Transverse colon (tissue), 4 donors: ENCODE data around the gene S100A2. TPM values are rescaled to one million over a fixed set of nuclear protein-coding genes. Genes with fewer than 3 reads are reported as not detected.

Experiments used
- DNase-seq: peaks from one replicate; pipeline ENCODE4 v3.0.0-alpha.2; 2019
- H3K27ac ChIP-seq, 4 donors: fragments of 200-600 bp; sonication (generic); 2 replicates each; pipeline ENCODE4 v1.5.1; 2016 to 2018; ENCODE audit warnings: inconsistent platforms in 4 of 4
- H3K27me3 ChIP-seq: fragments of 200-600 bp; sonication (generic); 2 replicates; pipeline ENCODE4 v1.5.1; 2017; ENCODE audit warnings: inconsistent platforms
- H3K36me3 ChIP-seq, 4 donors: fragments of 200-600 bp; sonication (generic); 2 replicates each; pipeline ENCODE4 v1.5.1; 2017 to 2019; ENCODE audit warnings: inconsistent platforms in 4 of 4
- H3K4me1 ChIP-seq, 4 donors: fragments of 200-600 bp; sonication (generic); 2 replicates each; pipeline ENCODE4 v1.5.1; 2017 to 2020; ENCODE audit warnings: inconsistent platforms in 4 of 4
- H3K4me3 ChIP-seq, 4 donors: fragments of 200-600 bp; sonication (generic); 1 replicate in 1 of 4; 2 replicates in 3 of 4; pipeline versions ENCODE4 v1.5.1 to v1.6.1; 2017 to 2019; ENCODE audit warnings: inconsistent platforms in 4 of 4
- H3K9me3 ChIP-seq, 2 donors: fragments of 200-600 bp; sonication (generic); 2 replicates each; pipeline ENCODE4 v1.5.1; 2017 to 2019; ENCODE audit warnings: inconsistent platforms in 2 of 2
- CTCF ChIP-seq, 5 experiments: fragments of 200-600 bp in 3 of 5; fragments of 450-650 bp in 2 of 5; sonication (generic) in 3 of 5; IDR thresholded peaks; 1 replicate in 2 of 5; 2 replicates in 3 of 5; pipeline ENCODE4 v1.5.1; 2016 to 2017; ENCODE audit warnings: antibody characterized with exemption in 5 of 5, inconsistent platforms in 3 of 5, mild to moderate bottlenecking in 2 of 5, moderate library complexity in 1 of 5
- EP300 ChIP-seq: sonication (generic); formaldehyde crosslinking; IDR thresholded peaks from one replicate; pipeline ENCODE4 v1.6.1; 2017; ENCODE audit warnings: antibody characterized with exemption, low read depth
- POLR2A ChIP-seq: fragments of 450-650 bp; IDR thresholded peaks from one replicate; pipeline ENCODE4 v1.6.1; 2016; ENCODE audit warnings: antibody characterized with exemption, mild to moderate bottlenecking, moderate library complexity
- POLR2AphosphoS5 ChIP-seq, 3 donors: sonication (generic); formaldehyde crosslinking; IDR thresholded peaks; one replicate each; pipeline ENCODE4 v1.6.1; 2016; ENCODE audit warnings: antibody characterized with exemption in 3 of 3
- WGBS, 2 donors: methylation state at CpG; one replicate each; pipeline ENCODE4 v1.1.5; 2018; ENCODE audit warnings: low coverage in 1 of 2; 5-methylcytosine and 5-hydroxymethylcytosine counted together
- in situ Hi-C, 4 donors: fragments of 200-750 bp; cut with MboI; loops; one replicate each; pipeline versions ENCODE4 v1.15.0 to v1.15.1; 2017; ENCODE audit warnings: low sequenced_read_pairs in 3 of 4, low pct_ligation_motif_present in 1 of 4, low pct_unique_long_range_greater_than_20kb in 1 of 4
- intact Hi-C: fragments of 100-400 bp; cut with DNase I; formaldehyde crosslinking; loops from one replicate; pipeline ENCODE4 v1.15.1; 2023; ENCODE audit warnings: low total_unique reads
- total RNA-seq, 4 donors: library from RNA; depleted of rRNA; stranded (reverse); fragments of >200 nt; gene quantifications; one replicate each; pipeline ENCODE4 v1.1.0, GENCODE V29; 2016

S100A2 gene
- total RNA-seq, 4 donors from 2014 or later, result 2.2 TPM; not detected in 3

- TF ChIP-seq CTCF (IDR thresholded peaks at IDR 0.05) (no peak), EP300 (no peak), POLR2A (no peak), POLR2AphosphoS5 (IDR thresholded peaks at IDR 0.05) (no peak)
- H3K4me3 ChIP-seq, result no peak overlapping the region
- WGBS, 2 donors, result 78 to 82% methylated on average over 1 to 3 of the region's 3 CpGs
- H3K27ac ChIP-seq, result peak overlapping the region; percentile 95 to 100 (median 99)
- no peaks in the 10 kb centered on the region for H3K9me3 ChIP-seq
- H3K27me3 ChIP-seq, result no peaks in the 10 kb centered on the region
- H3K4me1 ChIP-seq, result peaks cover 14 to 44% (median 41%) of the 10 kb centered on the region in 4 donors
- H3K36me3 ChIP-seq, result no peaks in the 10 kb centered on the region
- intact Hi-C loops (no loop called here), in situ Hi-C loops (loop anchor here in 1 of 4 donors (25.0 kb wide), 1 partner anchor 456 kb away; the partner anchor contains the start of genes JTB, RAB13 and RPS27)
- no peak for DNase-seq
Measured at GRCh38 chr1:153531638-153532037, 34.0 kb downstream of the S100A2 start.

- Histone ChIP-seq H3K36me3 (no peaks in the 10 kb centered on the region), H3K9me3 (no peaks in the 10 kb centered on the region), H3K4me1 (peaks cover 9 to 22% (median 10%) of the 10 kb centered on the region in 4 donors), H3K4me3 (no peak overlapping the region), H3K27ac (no peak overlapping the region), H3K27me3 (no peaks in the 10 kb centered on the region)
- WGBS, 2 donors, result 78 to 92% methylated on average over 4 to 5 of the region's 5 CpGs
- no peak for TF ChIP-seq EP300
- no peak for TF ChIP-seq CTCF (IDR thresholded peaks at IDR 0.05)
- TF ChIP-seq POLR2A, result no peak
- no peak for TF ChIP-seq POLR2AphosphoS5 (IDR thresholded peaks at IDR 0.05)
- intact Hi-C loops, result no loop called here
- in situ Hi-C loops, result loop anchor here in 1 of 4 donors (25.0 kb wide), 1 partner anchor 460 kb away; the partner anchor contains the start of genes JTB, RAB13 and RPS27
- no peak for DNase-seq
Measured at GRCh38 chr1:153527683-153528040, 38.0 kb downstream of the S100A2 start.

- Histone ChIP-seq H3K4me1 (peaks cover 4 to 17% (median 6%) of the 10 kb centered on the region in 4 donors), H3K9me3 (no peaks in the 10 kb centered on the region), H3K4me3 (no peak overlapping the region), H3K27ac (no peak overlapping the region), H3K27me3 (no peaks in the 10 kb centered on the region), H3K36me3 (no peaks in the 10 kb centered on the region)
- intact Hi-C loops (no loop called here), in situ Hi-C loops (loop anchor here in 1 of 4 donors (25.0 kb wide), 1 partner anchor 460 kb away; the partner anchor contains the start of genes JTB, RAB13 and RPS27)
- TF ChIP-seq POLR2A (no peak), CTCF (IDR thresholded peaks at IDR 0.05) (no peak), POLR2AphosphoS5 (IDR thresholded peaks at IDR 0.05) (no peak), EP300 (no peak)
- WGBS, 2 donors, result 80 to 85% methylated on average over 2 to 8 of the region's 8 CpGs
- no peak for DNase-seq
Measured at GRCh38 chr1:153527023-153527682, 38.5 kb downstream of the S100A2 start.

GRCh38 chr1:153526132-153526543 lies 39.5 kb downstream of the S100A2 start:
- in situ Hi-C loops, result loop anchor here in 1 of 4 donors (25.0 kb wide), 1 partner anchor 461 kb away; the partner anchor contains the start of genes JTB, RAB13 and RPS27
- DNase-seq, result no peak
- no peak overlapping the region for H3K27ac ChIP-seq
- no peak overlapping the region for H3K4me3 ChIP-seq
- peaks cover 0 to 7% (median 0%) of the 10 kb centered on the region in 4 donors for H3K4me1 ChIP-seq
- TF ChIP-seq POLR2A, result no peak
- no peak for TF ChIP-seq POLR2AphosphoS5 (IDR thresholded peaks at IDR 0.05)
- no peak for TF ChIP-seq CTCF (IDR thresholded peaks at IDR 0.05)
- TF ChIP-seq EP300, result no peak
- intact Hi-C loops, result no loop called here
- H3K27me3 ChIP-seq, result no peaks in the 10 kb centered on the region
- no peaks in the 10 kb centered on the region for H3K9me3 ChIP-seq
- H3K36me3 ChIP-seq, result no peaks in the 10 kb centered on the region
- 60% methylated on average over 8 of the region's 8 CpGs; no CpG with 5 or more reads in 1 of the 2 donors for WGBS, 2 donors
